Transverse colon (tissue), 4 donors: Measurements from ENCODE around the gene EMX1.

Experiments
- POLR2AphosphoS5 ChIP-seq, 3 donors: sonication (generic); formaldehyde crosslinking; IDR thresholded peaks; one replicate each; pipeline ENCODE4 v1.6.1; 2016; ENCODE audit warnings: antibody characterized with exemption in 3 of 3
- TF ChIP-seq, protein P1 (sequence below), 5 experiments: fragments of 200-600 bp in 3 of 5; fragments of 450-650 bp in 2 of 5; sonication (generic) in 3 of 5; IDR thresholded peaks; 1 replicate in 2 of 5; 2 replicates in 3 of 5; pipeline ENCODE4 v1.5.1; 2016 to 2017; ENCODE audit warnings: antibody characterized with exemption in 5 of 5, inconsistent platforms in 3 of 5, mild to moderate bottlenecking in 2 of 5, moderate library complexity in 1 of 5

DNA sequence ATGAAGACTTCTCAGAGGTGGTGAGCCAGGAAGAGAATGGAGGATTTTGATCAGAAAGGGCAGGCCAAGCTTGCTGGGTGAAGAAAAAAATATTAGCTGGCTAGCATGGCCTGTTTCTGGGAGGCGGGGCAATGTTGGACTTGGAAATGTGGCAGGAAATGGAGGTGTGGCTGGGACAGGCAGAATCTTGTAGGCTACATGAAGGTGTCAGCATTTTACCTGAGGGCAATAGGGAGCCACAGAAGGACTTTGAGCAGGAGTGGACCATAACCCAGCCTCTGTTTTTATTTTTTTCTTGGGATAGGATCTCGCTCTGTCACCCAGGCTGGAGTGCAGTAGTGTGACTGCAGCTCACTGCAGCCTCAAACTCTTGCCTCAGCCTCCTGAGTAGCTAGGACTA, 31.7 kb downstream of the EMX1 start:
- no peak for TF ChIP-seq POLR2AphosphoS5 (IDR thresholded peaks at IDR 0.05)
- TF ChIP-seq, protein P1, sequence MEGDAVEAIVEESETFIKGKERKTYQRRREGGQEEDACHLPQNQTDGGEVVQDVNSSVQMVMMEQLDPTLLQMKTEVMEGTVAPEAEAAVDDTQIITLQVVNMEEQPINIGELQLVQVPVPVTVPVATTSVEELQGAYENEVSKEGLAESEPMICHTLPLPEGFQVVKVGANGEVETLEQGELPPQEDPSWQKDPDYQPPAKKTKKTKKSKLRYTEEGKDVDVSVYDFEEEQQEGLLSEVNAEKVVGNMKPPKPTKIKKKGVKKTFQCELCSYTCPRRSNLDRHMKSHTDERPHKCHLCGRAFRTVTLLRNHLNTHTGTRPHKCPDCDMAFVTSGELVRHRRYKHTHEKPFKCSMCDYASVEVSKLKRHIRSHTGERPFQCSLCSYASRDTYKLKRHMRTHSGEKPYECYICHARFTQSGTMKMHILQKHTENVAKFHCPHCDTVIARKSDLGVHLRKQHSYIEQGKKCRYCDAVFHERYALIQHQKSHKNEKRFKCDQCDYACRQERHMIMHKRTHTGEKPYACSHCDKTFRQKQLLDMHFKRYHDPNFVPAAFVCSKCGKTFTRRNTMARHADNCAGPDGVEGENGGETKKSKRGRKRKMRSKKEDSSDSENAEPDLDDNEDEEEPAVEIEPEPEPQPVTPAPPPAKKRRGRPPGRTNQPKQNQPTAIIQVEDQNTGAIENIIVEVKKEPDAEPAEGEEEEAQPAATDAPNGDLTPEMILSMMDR (IDR thresholded peaks at IDR 0.05), result no peak
